Testis (tissue), 3 donors: ENCODE measurements around the gene ARHGAP1. TPM values are rescaled to one million over a fixed set of nuclear protein-coding genes. Genes with fewer than 3 reads are reported as not detected.

ENCODE experiments used
- DNase-seq: peaks from one replicate; pipeline ENCODE4 v3.0.0-alpha.2; 2019
- H3K27ac ChIP-seq, 2 donors: fragments of 200-600 bp; sonication (generic); one replicate each; pipeline ENCODE4 v1.5.1; 2019
- H3K27me3 ChIP-seq: fragments of 200-600 bp; sonication (generic); one replicate; pipeline ENCODE4 v1.5.1; 2019
- H3K36me3 ChIP-seq: fragments of 200-600 bp; sonication (generic); one replicate; pipeline ENCODE4 v1.5.1; 2017; ENCODE audit warnings: low read depth; ENCODE audit errors: missing control alignments
- H3K4me1 ChIP-seq: fragments of 200-600 bp; sonication (generic); one replicate; pipeline ENCODE4 v1.5.1; 2019
- H3K4me3 ChIP-seq, 2 donors: fragments of 200-600 bp; sonication (generic); one replicate each; pipeline ENCODE4 v1.5.1; 2017 to 2019
- H3K9me3 ChIP-seq: fragments of 200-600 bp; sonication (generic); one replicate; pipeline ENCODE4 v1.5.1; 2017
- POLR2A ChIP-seq: fragments of 450-650 bp; IDR thresholded peaks from one replicate; pipeline ENCODE4 v1.6.1; 2017; ENCODE audit warnings: antibody characterized with exemption, mild to moderate bottlenecking, moderate library complexity
- WGBS, 2 donors: methylation state at CpG; one replicate each; pipeline ENCODE4 v1.1.5; 2018; 5-methylcytosine and 5-hydroxymethylcytosine counted together
- intact Hi-C: fragments of 100-400 bp; cut with DNase I; formaldehyde crosslinking; loops from one replicate; pipeline ENCODE4 v1.15.1; 2023; ENCODE audit warnings: low total_unique reads
- polyA plus RNA-seq: library from polyadenylated mRNA; stranded (reverse); fragments of 350-450 nt; fragmentation: Illumina TruSeq; extraction: RNeasy Lipid Tissue Mini Kit (QIAGEN cat#74804); gene quantifications from one replicate; pipeline ENCODE4 v1.2.3, GENCODE V29; 2014; ENCODE audit warnings: low read depth, low replicate concordance; ENCODE audit not compliant: insufficient read depth
- total RNA-seq, 2 donors: library from RNA; depleted of rRNA; stranded (reverse); fragments of >200 nt; gene quantifications; one replicate each; pipeline ENCODE4 v1.2.3, GENCODE V29; 2016
- TF ChIP-seq, protein P1 (sequence below), 3 experiments: fragments of 450-650 bp in 2 of 3; fragments of 200-600 bp in 1 of 3; sonication (generic) in 1 of 3; IDR thresholded peaks; one replicate each; pipeline ENCODE4 v1.5.1; 2016 to 2019; ENCODE audit warnings: antibody characterized with exemption in 3 of 3, mild to moderate bottlenecking in 2 of 3, moderate library complexity in 1 of 3

Gene ARHGAP1
- total and polyA plus RNA-seq, 3 donors from 2014 or later: 39.7 to 68.9 (median 50.2) TPM

DNA sequence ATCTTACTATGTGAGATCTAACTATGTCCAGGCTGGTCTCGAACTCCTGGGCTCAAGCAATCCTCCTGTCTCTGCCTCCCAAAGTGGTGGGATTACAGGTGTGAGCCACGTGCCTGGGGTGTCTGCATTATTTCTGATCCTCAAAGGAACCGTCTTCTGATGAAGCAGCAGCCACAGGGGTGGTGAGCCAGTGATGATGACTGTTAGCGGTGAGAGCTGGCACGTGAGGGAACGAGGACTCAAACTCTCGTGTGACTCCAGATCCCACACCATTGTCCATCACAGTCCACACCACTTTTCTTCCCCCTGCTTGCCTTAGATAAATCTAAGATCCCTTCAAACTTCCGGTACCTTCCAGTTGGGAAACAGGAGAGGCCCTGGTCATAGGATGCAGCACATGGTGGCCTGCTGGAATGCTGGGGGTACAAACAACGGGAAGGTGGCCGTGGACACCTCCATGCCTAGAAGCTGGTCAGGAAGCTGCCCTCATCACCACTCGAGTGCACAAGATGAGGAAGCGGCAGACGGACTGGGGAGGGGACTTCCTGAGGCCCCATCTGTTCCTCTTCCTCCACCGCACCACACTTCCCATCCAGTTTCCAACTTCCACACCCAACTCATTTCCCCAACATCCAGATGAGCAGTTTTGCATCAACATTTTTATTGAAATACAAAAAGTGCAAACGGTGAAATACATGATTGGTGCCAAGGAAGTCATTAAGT lies 23.8 kb downstream of the ARHGAP1 start:
- Histone ChIP-seq H3K36me3 (no peaks in the 10 kb centered on the region), H3K9me3 (no peaks in the 10 kb centered on the region), H3K4me1 (peaks cover 20% of the 10 kb centered on the region), H3K4me3 (no peak overlapping the region), H3K27ac (no peak overlapping the region), H3K27me3 (no peaks in the 10 kb centered on the region)
- WGBS, 2 donors: 80 to 92% methylated on average over 15 of the region's 15 CpGs
- no peak for DNase-seq
- no peak for TF ChIP-seq POLR2A
- TF ChIP-seq, protein P1, sequence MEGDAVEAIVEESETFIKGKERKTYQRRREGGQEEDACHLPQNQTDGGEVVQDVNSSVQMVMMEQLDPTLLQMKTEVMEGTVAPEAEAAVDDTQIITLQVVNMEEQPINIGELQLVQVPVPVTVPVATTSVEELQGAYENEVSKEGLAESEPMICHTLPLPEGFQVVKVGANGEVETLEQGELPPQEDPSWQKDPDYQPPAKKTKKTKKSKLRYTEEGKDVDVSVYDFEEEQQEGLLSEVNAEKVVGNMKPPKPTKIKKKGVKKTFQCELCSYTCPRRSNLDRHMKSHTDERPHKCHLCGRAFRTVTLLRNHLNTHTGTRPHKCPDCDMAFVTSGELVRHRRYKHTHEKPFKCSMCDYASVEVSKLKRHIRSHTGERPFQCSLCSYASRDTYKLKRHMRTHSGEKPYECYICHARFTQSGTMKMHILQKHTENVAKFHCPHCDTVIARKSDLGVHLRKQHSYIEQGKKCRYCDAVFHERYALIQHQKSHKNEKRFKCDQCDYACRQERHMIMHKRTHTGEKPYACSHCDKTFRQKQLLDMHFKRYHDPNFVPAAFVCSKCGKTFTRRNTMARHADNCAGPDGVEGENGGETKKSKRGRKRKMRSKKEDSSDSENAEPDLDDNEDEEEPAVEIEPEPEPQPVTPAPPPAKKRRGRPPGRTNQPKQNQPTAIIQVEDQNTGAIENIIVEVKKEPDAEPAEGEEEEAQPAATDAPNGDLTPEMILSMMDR (IDR thresholded peaks at IDR 0.05): no peak
- intact Hi-C loops: no loop called here

DNA sequence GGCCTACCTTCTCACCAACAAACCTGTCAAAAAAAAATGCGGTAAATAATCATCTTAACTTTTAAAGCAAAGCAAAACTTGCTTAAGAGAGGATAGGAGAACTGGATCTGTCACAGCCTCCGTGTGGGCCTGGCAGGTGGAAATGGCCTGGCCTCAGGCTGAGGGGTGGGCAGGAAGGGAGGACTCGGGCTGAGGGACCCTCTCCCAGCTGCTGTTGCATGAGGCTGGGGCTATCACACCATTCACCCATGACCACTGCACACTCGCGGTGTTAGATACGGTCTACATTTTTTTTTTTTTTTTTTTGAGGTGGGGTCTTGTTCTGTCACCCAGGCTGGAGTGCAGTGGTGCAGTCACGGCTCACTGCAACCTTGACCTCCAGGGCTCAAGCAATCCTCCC lies 24.5 kb downstream of the ARHGAP1 start:
- 78 to 83% methylated on average over 7 of the region's 7 CpGs for WGBS, 2 donors
- TF ChIP-seq POLR2A: no peak
- TF ChIP-seq, protein P1 (IDR thresholded peaks at IDR 0.05): no peak
- DNase-seq: no peak
- intact Hi-C loops: no loop called here
- H3K4me1 ChIP-seq: peaks cover 20% of the 10 kb centered on the region
- H3K9me3 ChIP-seq: no peaks in the 10 kb centered on the region
- H3K27ac ChIP-seq: peak overlapping the region; percentile 50 to 52
- H3K36me3 ChIP-seq: no peaks in the 10 kb centered on the region
- H3K27me3 ChIP-seq: no peaks in the 10 kb centered on the region
- H3K4me3 ChIP-seq: no peak overlapping the region

DNA sequence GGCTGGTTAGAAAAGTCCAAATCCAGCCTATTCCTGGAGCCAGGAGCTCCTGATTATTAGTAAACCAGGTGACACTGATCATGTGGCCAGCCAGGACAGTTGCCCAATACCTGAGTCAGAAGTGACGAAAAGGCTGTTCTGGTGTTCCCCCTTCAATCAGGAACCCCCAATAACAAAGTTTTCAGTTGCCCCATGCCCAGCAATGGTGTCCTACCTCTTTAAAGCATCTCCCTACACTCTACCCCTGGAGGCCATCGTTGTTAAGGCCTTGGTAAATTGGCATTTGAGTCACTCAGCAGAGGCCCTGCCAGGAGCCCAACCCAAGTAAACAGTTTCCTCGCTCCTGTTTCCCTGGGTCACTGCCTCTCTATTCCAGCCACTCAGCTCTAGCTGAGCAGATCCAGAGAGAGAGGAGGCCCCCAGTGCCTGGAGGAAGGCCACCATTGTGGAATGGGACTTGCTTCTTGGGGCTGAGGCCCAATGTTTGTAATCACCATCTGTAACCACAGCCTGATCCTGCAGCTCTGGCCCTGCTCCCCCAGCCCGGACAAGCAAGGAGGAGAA lies 25.0 kb downstream of the ARHGAP1 start:
- intact Hi-C loops: no loop called here
- 55 to 58% methylated on average over 4 of the region's 4 CpGs for WGBS, 2 donors
- Histone ChIP-seq H3K4me1 (peaks cover 20% of the 10 kb centered on the region), H3K27me3 (no peaks in the 10 kb centered on the region), H3K36me3 (no peaks in the 10 kb centered on the region), H3K27ac (peak overlapping the region; percentile 50 to 52), H3K4me3 (no peak overlapping the region), H3K9me3 (no peaks in the 10 kb centered on the region)
- TF ChIP-seq, protein P1 (IDR thresholded peaks at IDR 0.05): no peak
- TF ChIP-seq POLR2A: no peak
- no peak for DNase-seq

DNA sequence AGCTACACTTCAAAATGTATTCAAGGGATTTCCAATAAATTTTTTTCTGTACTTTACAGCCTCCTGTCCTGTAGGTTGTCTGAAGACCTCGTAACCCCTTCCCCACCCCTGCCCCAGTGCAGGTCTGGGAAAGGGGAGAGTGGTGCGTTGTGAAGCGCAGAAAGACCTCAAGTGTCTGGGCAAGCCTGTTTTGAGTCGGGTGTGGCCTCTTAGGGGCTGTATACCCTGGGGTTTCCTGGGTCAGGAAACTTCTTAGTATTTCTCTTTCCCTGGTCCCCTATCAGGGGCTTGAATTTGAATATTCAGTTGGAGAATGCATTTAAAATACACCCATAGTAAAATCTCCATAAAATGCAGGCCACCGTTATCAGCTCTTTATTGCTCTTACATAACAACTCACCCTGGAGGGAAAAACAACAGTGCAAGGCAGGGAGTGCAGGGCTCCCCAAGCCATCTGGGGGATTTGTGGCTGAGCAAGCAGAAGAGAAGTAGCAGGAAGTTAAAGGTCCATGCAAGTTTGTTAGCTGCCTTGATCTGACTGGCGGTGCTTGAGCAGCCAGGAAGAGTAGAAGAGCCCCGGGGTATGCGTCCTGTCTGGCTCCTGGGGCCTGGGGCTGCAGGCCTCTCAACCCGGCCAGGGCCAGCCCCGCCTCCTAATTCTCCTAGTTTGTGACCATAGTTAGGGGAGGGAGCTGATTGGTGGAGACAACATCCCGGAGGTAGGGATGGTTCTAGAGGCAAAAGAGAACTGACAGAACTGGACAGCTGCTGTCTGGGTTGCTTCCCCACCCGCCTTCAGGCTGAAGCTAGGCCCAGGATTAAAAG lies 25.7 kb downstream of the ARHGAP1 start:
- Histone ChIP-seq H3K27ac (peak overlapping the region; percentile 21 to 50), H3K4me1 (peaks cover 23% of the 10 kb centered on the region), H3K9me3 (no peaks in the 10 kb centered on the region), H3K27me3 (no peaks in the 10 kb centered on the region), H3K4me3 (no peak overlapping the region), H3K36me3 (no peaks in the 10 kb centered on the region)
- no peak for DNase-seq
- WGBS, 2 donors: 67 to 73% methylated on average over 7 to 12 of the region's 12 CpGs
- TF ChIP-seq POLR2A: no peak
- TF ChIP-seq, protein P1 (IDR thresholded peaks at IDR 0.05): no peak
- intact Hi-C loops: no loop called here
